ENCODE data around the gene SPSB3.

The SPSB3 gene

DNA sequence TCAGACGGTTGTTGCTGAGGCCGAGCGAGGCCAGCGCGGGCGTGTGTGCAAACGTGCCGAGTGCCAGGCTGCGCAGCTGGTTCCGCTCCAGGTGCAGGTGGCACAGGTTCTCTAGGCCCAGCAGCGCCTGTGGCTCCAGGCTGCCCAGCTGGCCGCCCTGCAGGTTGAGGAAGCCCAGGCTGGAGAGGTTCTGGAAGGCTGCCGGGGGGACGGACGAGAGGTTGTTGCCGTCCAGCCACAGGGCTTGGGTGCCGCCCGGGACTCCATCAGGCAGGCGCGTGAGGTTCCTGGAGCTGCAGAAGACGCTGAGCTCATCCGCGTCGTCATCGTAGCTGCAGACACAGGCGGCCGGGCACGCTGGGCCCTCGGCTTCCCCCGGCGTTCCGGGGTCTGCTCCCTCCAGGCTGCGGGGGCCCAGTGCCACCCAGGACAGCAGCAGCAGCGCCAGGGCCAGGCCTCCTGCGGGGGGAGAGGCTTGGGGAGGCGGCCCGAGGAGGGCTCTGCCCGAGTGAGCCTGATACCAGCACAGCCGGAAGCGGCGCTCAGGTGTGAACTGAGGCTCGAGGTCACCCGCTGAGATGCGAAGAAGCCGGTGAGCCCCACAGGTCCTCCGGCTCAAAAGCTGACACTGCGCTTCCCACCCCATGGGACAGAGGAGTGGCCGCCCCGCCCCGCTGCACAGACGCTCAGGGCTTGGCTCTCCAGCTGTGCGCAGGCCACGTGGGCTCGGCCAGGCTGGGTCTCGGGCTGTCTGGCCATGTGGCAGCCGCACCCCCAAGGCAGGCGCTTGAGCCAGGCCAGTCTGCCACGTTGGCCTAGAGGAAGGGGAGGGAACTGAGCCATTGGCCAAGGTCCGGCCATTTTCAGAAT is 9.8 kb upstream of the SPSB3 start:
- no peak for TF ChIP-seq SIN3A (IDR thresholded peaks at IDR 0.05; ENCODE audit: borderline replicate concordance, insufficient read depth, low read length)
- no peak for TF ChIP-seq FOXP2 (optimal IDR thresholded peaks at IDR 0.05; ENCODE audit: borderline replicate concordance, extremely low read depth, extremely low read length, insufficient read depth)
- no peak for TF ChIP-seq POLR2AphosphoS5 (IDR thresholded peaks at IDR 0.05; ENCODE audit: low read depth, low read length)
- TF ChIP-seq, protein P1, sequence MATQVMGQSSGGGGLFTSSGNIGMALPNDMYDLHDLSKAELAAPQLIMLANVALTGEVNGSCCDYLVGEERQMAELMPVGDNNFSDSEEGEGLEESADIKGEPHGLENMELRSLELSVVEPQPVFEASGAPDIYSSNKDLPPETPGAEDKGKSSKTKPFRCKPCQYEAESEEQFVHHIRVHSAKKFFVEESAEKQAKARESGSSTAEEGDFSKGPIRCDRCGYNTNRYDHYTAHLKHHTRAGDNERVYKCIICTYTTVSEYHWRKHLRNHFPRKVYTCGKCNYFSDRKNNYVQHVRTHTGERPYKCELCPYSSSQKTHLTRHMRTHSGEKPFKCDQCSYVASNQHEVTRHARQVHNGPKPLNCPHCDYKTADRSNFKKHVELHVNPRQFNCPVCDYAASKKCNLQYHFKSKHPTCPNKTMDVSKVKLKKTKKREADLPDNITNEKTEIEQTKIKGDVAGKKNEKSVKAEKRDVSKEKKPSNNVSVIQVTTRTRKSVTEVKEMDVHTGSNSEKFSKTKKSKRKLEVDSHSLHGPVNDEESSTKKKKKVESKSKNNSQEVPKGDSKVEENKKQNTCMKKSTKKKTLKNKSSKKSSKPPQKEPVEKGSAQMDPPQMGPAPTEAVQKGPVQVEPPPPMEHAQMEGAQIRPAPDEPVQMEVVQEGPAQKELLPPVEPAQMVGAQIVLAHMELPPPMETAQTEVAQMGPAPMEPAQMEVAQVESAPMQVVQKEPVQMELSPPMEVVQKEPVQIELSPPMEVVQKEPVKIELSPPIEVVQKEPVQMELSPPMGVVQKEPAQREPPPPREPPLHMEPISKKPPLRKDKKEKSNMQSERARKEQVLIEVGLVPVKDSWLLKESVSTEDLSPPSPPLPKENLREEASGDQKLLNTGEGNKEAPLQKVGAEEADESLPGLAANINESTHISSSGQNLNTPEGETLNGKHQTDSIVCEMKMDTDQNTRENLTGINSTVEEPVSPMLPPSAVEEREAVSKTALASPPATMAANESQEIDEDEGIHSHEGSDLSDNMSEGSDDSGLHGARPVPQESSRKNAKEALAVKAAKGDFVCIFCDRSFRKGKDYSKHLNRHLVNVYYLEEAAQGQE (IDR thresholded peaks at IDR 0.05; ENCODE audit: insufficient read depth in 1 of 2, low read depth in 2 of 2, low read length in 2 of 2) = no peak
- TF ChIP-seq TAF1 (IDR thresholded peaks at IDR 0.05; ENCODE audit: borderline replicate concordance, insufficient read depth, low read length) = no peak

DNA sequence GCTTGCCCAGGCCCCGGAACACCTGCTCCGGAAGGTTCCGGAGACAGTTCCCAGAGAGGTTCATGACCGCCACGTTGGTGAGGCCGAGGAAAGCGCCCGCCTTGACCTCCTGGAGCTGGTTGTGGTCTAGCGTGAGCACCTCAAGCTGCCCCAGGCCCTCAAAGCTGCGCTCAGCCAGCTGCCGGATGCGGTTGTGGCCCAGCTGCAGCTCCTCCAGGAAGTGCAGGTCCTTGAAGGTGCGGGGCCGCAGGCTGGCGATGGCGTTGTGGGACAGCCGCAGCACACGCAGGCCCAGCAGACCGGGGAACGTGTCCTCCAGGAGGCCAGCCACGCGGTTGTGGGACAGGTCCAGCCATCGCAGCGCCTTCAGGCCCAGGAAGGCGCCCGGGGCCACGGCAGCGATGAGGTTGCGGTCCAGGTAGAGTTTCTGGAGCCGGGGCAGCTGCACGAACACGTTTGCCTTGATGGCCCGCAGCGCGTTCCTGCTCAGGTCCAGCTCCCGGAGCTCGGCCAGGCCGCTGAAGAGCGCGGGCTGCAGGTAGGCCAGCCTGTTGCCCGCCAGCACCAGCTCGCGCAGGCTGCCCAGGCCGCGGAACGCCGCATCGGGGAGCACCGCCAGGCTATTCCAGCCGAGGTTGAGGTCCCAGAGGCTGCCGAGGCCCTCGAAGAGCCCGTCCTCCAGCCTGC is 9.0 kb upstream of the SPSB3 start:
- TF ChIP-seq TAF1 (IDR thresholded peaks at IDR 0.05; ENCODE audit: borderline replicate concordance, insufficient read depth, low read length) (no peak), FOXP2 (optimal IDR thresholded peaks at IDR 0.05; ENCODE audit: borderline replicate concordance, extremely low read depth, extremely low read length, insufficient read depth) (no peak), SIN3A (IDR thresholded peaks at IDR 0.05; ENCODE audit: borderline replicate concordance, insufficient read depth, low read length) (no peak), POLR2AphosphoS5 (IDR thresholded peaks at IDR 0.05; ENCODE audit: low read depth, low read length) (no peak)
- TF ChIP-seq, protein P1 (IDR thresholded peaks at IDR 0.05; ENCODE audit: insufficient read depth in 1 of 2, low read depth in 2 of 2, low read length in 2 of 2) = no peak

DNA sequence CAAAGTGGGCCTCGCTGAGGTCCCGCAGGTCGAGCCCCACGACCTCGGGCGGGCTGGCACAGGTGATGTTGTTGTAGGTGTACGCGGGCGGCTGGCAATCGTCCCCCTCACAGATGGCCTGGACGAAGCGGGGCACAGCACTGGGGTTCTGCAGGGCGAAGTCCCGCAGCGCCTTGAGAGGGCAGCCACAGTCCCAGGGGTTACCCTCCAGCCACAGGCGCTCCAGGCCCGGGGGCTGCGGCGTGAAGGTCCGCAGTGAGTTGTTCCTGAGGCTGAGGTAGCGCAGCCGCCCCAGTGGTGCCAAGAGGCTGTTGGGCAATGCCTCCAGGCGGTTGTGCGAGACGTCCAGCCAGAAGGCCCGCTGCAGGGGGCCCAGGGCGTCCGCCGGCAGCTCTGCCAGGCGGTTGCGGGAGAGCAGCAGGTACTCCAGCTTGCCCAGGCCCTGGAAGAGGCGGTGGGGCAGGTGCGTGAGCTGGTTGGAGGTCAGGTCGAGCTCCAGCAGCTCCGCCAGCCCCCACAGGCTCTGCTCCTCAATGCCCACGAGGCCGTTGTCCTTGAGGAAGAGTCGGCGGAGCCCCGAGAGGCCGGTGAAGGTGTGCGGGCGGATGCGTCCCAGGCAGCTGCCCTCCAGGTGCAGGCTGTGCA is 8.4 kb upstream of the SPSB3 start:
- TF ChIP-seq TAF1 (IDR thresholded peaks at IDR 0.05; ENCODE audit: borderline replicate concordance, insufficient read depth, low read length) (no peak), FOXP2 (optimal IDR thresholded peaks at IDR 0.05; ENCODE audit: borderline replicate concordance, extremely low read depth, extremely low read length, insufficient read depth) (no peak), SIN3A (IDR thresholded peaks at IDR 0.05; ENCODE audit: borderline replicate concordance, insufficient read depth, low read length) (no peak), POLR2AphosphoS5 (IDR thresholded peaks at IDR 0.05; ENCODE audit: low read depth, low read length) (no peak)
- TF ChIP-seq, protein P1 (IDR thresholded peaks at IDR 0.05; ENCODE audit: insufficient read depth in 1 of 2, low read depth in 2 of 2, low read length in 2 of 2) = no peak

DNA sequence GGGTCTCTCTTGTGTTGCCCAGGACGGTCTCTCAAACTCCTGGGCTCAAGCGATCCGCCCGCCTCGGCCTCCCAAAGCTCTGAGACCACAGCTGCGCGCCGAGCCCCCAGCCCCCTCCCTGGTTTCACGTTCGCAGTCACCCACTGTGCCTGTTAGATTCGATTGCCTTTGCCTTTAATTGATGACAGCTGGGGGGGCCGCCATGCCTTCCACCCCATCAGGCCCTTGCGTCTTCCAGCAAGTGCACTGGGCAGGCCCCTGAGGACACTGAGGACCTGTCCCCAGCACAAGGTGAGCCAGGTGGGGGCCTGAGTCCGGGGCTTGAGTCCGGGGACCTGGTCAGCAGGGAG is 7.9 kb upstream of the SPSB3 start:
- TF ChIP-seq POLR2AphosphoS5 (IDR thresholded peaks at IDR 0.05; ENCODE audit: low read depth, low read length) = no peak
- TF ChIP-seq SIN3A (IDR thresholded peaks at IDR 0.05; ENCODE audit: borderline replicate concordance, insufficient read depth, low read length) = no peak
- no peak for TF ChIP-seq TAF1 (IDR thresholded peaks at IDR 0.05; ENCODE audit: borderline replicate concordance, insufficient read depth, low read length)
- TF ChIP-seq FOXP2 (optimal IDR thresholded peaks at IDR 0.05; ENCODE audit: borderline replicate concordance, extremely low read depth, extremely low read length, insufficient read depth) = no peak
- TF ChIP-seq, protein P1 (IDR thresholded peaks at IDR 0.05; ENCODE audit: insufficient read depth in 1 of 2, low read depth in 2 of 2, low read length in 2 of 2) = no peak
